NCI-H146 (cell line): ENCODE measurements around the gene GLYATL1.

Experiments used
- DNase-seq: peaks from one replicate; lab custom pipeline; 2025; lab: John Stamatoyannopoulos, UW

GLYATL1 gene

GRCh38 chr11:58939277-58939676 lies at the start of gene GLYATL1:
Gene GLYATL1 (plus strand): TSS chr11:58939488. CDS start chr11:58947088, 7,600 bp downstream.
- DNase-seq, result no peak

- no peak for DNase-seq
These were observed 45.4 kb upstream of the GLYATL1 start for GRCh38 chr11:58893899-58894298.

- no peak for DNase-seq
These were observed 41.2 kb upstream of the GLYATL1 start for GRCh38 chr11:58898106-58898505.

- peak; percentile 20 for DNase-seq
These were observed 38.5 kb upstream of the GLYATL1 start for GRCh38 chr11:58900479-58901420.

- no peak for DNase-seq
These were observed 36.4 kb upstream of the GLYATL1 start for GRCh38 chr11:58902881-58903280.

GRCh38 chr11:58905011-58905720 lies 34.1 kb upstream of the GLYATL1 start:
- DNase-seq, result peak; percentile 59

GRCh38 chr11:58905721-58906547 lies 33.4 kb upstream of the GLYATL1 start:
- peak; percentile 77 for DNase-seq

- DNase-seq, result no peak
These were observed 31.5 kb upstream of the GLYATL1 start for GRCh38 chr11:58907780-58908179.

- no peak for DNase-seq
These were observed 27.2 kb upstream of the GLYATL1 start for GRCh38 chr11:58912124-58912523.

- no peak for DNase-seq
These were observed 25.6 kb upstream of the GLYATL1 start for GRCh38 chr11:58913685-58914084.

- DNase-seq, result no peak
These were observed 24.3 kb upstream of the GLYATL1 start for GRCh38 chr11:58914821-58915543.

- DNase-seq, result no peak
These were observed 22.7 kb upstream of the GLYATL1 start for GRCh38 chr11:58916637-58917036.

GRCh38 chr11:58917159-58917783 lies 22.0 kb upstream of the GLYATL1 start:
- DNase-seq, result no peak

- no peak for DNase-seq
These were observed 19.7 kb upstream of the GLYATL1 start for GRCh38 chr11:58919561-58919960.

- DNase-seq, result no peak
These were observed 19.3 kb upstream of the GLYATL1 start for GRCh38 chr11:58919980-58920379.

- DNase-seq, result peak; percentile 21
These were observed 17.4 kb upstream of the GLYATL1 start for GRCh38 chr11:58921778-58922390.

GRCh38 chr11:58922479-58922878 lies 16.8 kb upstream of the GLYATL1 start:
- DNase-seq, result no peak

GRCh38 chr11:58923300-58923788 lies 15.9 kb upstream of the GLYATL1 start:
- DNase-seq, result peak; percentile 11

GRCh38 chr11:58924230-58924629 lies 15.1 kb upstream of the GLYATL1 start:
- peak; percentile 57 for DNase-seq

- DNase-seq, result no peak
These were observed 13.0 kb upstream of the GLYATL1 start for GRCh38 chr11:58926251-58926650.
